Measurements from ENCODE around the gene PLA2G4D. TPM values are rescaled to one million over a fixed set of nuclear protein-coding genes. Genes with fewer than 3 reads are reported as not detected.

Gene PLA2G4D
- total RNA-seq, 1 donor from 2014 or later: not detected

DNA sequence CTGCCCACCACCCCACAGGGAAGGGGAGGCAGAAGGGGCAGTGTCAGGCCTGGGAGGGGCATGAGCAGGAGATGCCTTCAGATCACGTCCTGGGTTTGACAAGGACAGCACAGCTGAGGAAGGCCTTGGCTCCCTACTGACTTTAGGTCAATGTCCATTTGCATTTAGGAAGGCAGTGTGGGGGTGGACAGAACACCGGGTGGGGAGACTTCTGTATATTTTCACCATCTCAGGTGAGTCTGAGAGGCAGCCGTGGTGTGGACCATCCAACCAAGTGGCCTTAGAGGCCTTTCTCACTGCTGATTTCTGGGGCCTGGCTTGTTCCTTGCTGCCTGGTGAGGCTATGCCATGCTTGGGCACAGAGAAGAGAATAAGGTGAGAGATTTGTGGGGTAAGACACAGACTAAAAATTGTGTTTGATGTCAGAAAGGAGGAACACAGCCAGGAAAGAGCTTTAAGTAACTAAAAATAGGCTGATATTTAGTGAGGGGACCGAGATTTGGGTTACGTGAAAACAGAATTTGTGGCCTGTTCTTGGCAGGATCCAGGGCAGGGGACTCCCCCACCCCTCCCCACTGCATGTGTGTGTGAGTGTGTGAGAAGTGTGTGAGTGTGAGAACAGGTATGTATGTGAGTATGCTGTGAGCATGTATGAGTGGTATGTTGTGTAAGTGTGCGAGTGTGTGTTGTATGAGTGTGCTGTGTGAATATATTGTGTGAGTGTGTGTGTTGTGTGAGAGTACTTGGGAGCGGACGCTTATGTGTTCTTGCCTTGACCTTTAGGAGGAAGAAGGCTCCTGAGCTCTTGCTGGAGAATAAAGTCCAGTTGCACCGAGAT is 61.8 kb downstream of the PLA2G4D start:
- ATAC-seq (no peak), DNase-seq (ENCODE audit: low spot score) (no peak)

- no peak for ATAC-seq
- no peak for DNase-seq (ENCODE audit: low spot score)
These were observed 63.0 kb downstream of the PLA2G4D start for GRCh38 chr15:42031198-42031915.

DNA sequence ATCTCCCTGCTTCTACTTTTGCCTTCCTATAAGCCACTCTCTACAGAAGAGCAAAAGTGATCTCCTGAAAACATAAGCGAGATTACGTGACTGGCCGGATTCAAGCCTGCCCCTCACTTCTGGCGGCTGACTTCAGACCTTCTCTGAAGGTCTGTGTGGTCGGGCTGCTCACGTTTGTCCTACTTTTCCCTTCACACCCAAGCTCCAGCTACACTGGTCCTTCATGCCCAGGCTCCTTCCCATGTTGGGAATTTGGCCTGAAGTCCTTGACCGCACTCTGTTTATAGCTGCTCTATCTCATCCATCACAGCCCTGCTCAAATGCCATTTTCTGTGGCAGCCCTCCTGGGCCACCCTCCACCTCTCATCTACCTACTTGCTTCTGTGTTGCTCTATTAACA is 66.8 kb downstream of the PLA2G4D start:
- no peak for DNase-seq (ENCODE audit: low spot score)

DNA sequence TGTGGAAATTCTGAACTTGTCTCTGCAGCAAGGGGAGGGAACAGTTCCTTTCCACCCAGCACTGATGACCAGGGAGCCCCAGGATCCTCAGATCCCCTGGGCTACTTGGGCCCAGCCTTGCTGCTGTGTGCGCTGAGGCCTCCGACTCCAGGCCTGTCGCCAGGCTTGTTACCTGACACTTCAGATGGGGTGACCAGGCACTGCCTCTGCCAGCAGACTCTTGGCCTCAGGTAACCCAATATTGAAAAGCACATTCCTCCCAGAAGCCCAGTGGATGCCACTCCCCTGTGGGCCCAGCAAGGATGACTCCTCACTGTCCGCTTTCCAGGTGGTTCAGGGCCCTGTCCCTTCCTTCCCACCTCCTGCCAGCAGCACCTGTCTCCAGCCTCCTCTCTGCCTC is 70.1 kb downstream of the PLA2G4D start:
- ATAC-seq (no peak), DNase-seq (ENCODE audit: low spot score) (no peak)

More for the DNA sequence above, 66.8 kb downstream of the PLA2G4D start:
- no peak for ATAC-seq

DNA sequence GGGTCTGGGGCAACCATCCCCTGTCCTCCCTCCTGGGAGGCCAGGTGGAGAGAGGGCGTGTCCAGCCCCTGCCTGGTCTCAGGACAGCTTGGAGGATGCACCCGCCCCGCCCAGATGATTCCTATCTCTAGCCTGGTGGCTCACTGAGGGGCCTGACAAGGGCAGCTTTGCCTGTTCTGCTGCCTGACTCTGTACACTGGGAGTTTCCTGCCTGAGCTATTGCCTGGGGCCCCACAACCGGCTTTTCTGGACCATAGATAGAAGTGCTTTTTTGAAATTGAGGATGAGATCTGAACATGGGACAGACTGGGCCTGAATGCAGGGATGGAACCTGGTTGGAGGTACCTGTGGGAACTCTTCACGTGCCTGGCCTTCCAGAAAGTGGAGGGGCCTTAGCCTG is 72.8 kb downstream of the PLA2G4D start:
- ATAC-seq (no peak), DNase-seq (ENCODE audit: low spot score) (no peak)

- DNase-seq (ENCODE audit: low spot score) (no peak), ATAC-seq (no peak)
These were observed 73.6 kb downstream of the PLA2G4D start, which contains the start of gene PLA2G4E for GRCh38 chr15:42020713-42021273. Gene PLA2G4E (minus strand): TSS chr15:42021042. CDS start chr15:42021030, 12 bp downstream.

DNA sequence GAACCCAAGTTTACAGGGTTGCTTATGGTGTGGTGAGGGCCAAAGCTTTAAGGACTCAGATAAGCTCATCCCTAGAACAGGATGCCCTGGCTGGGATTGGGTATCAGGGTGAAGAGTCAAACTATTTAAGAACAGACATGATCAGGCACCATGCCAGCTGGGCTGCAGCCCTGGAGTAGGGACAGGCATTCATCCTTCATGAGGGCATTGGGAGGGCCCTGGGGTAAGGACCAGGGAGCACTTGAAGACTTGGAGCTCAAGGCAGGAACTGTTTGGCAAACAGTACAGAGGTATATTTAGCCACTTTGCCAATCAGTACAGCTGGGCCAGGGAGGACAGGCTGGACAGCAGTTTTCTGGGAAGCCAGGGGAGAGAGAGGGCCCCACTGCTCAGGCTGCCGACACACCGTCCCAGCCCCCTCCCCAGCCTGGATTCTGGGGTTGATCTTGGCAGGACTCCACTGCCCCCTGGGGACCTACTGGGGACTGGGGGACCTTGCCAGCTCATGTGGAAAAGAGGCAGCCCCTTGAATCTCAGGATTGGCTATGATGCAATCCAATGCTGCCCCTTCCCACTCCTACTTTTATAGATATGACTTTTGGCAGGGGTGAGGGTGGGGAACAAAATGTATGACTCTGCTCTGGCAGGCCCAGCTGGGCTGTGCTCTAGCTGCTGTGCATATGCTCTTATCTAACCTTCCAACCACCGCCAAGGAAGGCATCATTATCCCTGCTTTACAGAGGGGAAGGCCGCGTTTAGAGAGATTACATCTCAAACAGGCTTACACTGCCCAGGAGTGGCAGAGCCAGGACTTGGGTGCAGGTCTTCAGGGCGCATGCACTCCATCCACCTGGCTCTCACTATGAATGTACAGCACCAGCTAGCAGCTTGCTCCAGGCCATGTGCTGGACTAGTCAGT is 75.8 kb downstream of the PLA2G4D start:
- DNase-seq (ENCODE audit: low spot score) (no peak), ATAC-seq (no peak)

Other genes starting within 250 kb of the PLA2G4D start
- gene SPTBN5, start 200.5 kb downstream of the PLA2G4D start, total RNA-seq: 3.5 TPM
- 5.3 TPM for gene EHD4, start 122.0 kb downstream of the PLA2G4D start, total RNA-seq
- not detected for gene PLA2G4E, start 73.5 kb downstream of the PLA2G4D start, total RNA-seq
- 0.25 TPM for gene PLA2G4F, start 62.1 kb upstream of the PLA2G4D start, total RNA-seq
- 21.4 TPM for gene VPS39, start 113.7 kb upstream of the PLA2G4D start, total RNA-seq
- gene GANC, start 178.6 kb upstream of the PLA2G4D start, total RNA-seq: 33.8 TPM
- gene TMEM87A, start 178.9 kb upstream of the PLA2G4D start, total RNA-seq: 12.7 TPM

Data from left lobe of liver (tissue), 2 donors.